Measurements from ENCODE around the gene SDC3.
"Not testable (repeated sequence)": the region's sequence is repeated elsewhere in the genome, so short reads cannot be mapped to it uniquely, and the experiment has no call there.

Gene SDC3

GRCh38 chr1:30908696-30909364, at the start of gene SDC3:
Gene SDC3, minus strand, starts transcription at chr1:30908758. Its CDS starts 172 bp downstream, at chr1:30908586.
- peak within 1 kb of the TSS; percentile 44 for H3K27ac ChIP-seq
- TF ChIP-seq ZFX (IDR thresholded peaks at IDR 0.05) (no peak), CTCF (conservative IDR thresholded peaks at IDR 0.05) (no peak)

- TF ChIP-seq CTCF (conservative IDR thresholded peaks at IDR 0.05) (no peak), ZFX (IDR thresholded peaks at IDR 0.05) (no peak)
- no peak overlapping the region for H3K27ac ChIP-seq
Measured at GRCh38 chr1:30957560-30958222, 49.1 kb upstream of the SDC3 start.

- TF ChIP-seq CTCF (conservative IDR thresholded peaks at IDR 0.05) = no peak
- H3K27ac ChIP-seq = no peak overlapping the region
Measured at GRCh38 chr1:30955448-30956015, 47.0 kb upstream of the SDC3 start.

- no peak overlapping the region for H3K27ac ChIP-seq
- TF ChIP-seq CTCF (conservative IDR thresholded peaks at IDR 0.05) (no peak), ZFX (IDR thresholded peaks at IDR 0.05) (no peak)
Measured at GRCh38 chr1:30953685-30954084, 45.1 kb upstream of the SDC3 start.

GRCh38 chr1:30952098-30952497, 43.5 kb upstream of the SDC3 start:
- TF ChIP-seq CTCF (conservative IDR thresholded peaks at IDR 0.05) = no peak
- TF ChIP-seq ZFX (IDR thresholded peaks at IDR 0.05) = no peak
- no peak overlapping the region for H3K27ac ChIP-seq

GRCh38 chr1:30950700-30951099, 42.1 kb upstream of the SDC3 start:
- no peak for TF ChIP-seq CTCF (conservative IDR thresholded peaks at IDR 0.05)
- no peak for TF ChIP-seq ZFX (IDR thresholded peaks at IDR 0.05)
- H3K27ac ChIP-seq = no peak overlapping the region

- TF ChIP-seq CTCF (conservative IDR thresholded peaks at IDR 0.05) = no peak
- TF ChIP-seq ZFX (IDR thresholded peaks at IDR 0.05) = no peak
- H3K27ac ChIP-seq = no peak overlapping the region
Measured at GRCh38 chr1:30950053-30950452, 41.5 kb upstream of the SDC3 start.

- H3K27ac ChIP-seq = not testable (repeated sequence)
Measured at GRCh38 chr1:30949487-30949838, 40.9 kb upstream of the SDC3 start.

GRCh38 chr1:30948813-30949486, 40.4 kb upstream of the SDC3 start:
- not testable (repeated sequence) for H3K27ac ChIP-seq
